HCEC 1CT (cell line): ENCODE results near the gene RTN1.

ENCODE experiments used
- DNase-seq: peaks from one replicate; pipeline ENCODE4 v3.0.0-alpha.2; 2017

Gene RTN1

GRCh38 chr14:59848671-59849070, 21.9 kb downstream of the RTN1 start:
- no peak for DNase-seq

- no peak for DNase-seq
These were observed 22.9 kb downstream of the RTN1 start for GRCh38 chr14:59847711-59848110.

GRCh38 chr14:59846595-59846994, 24.0 kb downstream of the RTN1 start:
- no peak for DNase-seq

DNA sequence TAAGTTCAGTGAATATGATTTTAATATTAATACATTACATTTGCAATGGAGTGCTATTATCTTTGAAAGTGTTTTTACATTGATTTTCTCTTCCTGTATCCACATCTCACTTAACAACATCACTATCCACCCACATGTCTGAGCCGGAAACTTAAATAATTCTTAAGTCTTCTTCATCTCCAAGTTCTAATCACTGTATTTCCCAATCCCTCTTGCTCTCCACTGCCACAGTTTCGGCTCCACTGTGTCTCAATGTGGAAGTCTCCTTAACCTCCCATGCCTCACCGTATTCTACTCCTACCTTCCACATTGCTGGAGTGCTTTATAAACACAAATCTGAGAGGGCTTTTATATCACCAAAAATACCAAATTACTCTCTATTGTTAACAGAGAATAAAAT, 25.3 kb downstream of the RTN1 start:
- no peak for DNase-seq

DNA sequence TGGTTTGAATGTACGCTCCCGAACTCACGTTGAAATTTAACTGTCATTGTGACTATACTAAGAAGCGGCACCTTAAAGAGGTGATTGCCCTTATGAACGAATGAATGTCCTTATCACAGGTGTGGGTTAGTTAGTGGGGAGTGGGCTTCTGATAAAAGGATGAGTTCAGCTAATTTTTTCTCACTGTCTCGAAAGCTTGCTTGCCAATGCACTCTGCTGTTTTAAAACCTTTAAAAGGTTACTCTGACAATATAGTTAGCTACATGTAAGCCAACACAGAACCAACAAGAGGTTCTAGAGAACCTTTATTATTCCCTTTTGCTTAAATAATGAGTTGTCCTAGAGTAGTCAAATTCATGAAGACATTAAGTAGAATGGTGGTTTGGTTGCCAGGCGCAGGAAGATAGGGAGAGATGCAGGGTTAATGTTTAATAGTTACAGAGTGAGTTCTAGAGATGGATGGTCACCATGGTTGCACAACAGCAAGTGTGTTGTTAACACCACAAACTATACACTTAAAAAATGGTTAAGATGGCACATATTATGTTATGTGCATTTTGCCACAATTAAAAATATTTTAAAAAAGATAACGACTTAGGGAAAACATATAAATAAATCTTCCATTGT, 26.3 kb downstream of the RTN1 start:
- DNase-seq = no peak

- DNase-seq = no peak
These were observed 34.5 kb downstream of the RTN1 start for GRCh38 chr14:59836116-59836515.

- DNase-seq = no peak
These were observed 37.8 kb downstream of the RTN1 start for GRCh38 chr14:59832653-59833294.

GRCh38 chr14:59831121-59831730, 39.4 kb downstream of the RTN1 start:
- no peak for DNase-seq

- DNase-seq = no peak
These were observed 40.2 kb downstream of the RTN1 start for GRCh38 chr14:59830338-59830734.

DNA sequence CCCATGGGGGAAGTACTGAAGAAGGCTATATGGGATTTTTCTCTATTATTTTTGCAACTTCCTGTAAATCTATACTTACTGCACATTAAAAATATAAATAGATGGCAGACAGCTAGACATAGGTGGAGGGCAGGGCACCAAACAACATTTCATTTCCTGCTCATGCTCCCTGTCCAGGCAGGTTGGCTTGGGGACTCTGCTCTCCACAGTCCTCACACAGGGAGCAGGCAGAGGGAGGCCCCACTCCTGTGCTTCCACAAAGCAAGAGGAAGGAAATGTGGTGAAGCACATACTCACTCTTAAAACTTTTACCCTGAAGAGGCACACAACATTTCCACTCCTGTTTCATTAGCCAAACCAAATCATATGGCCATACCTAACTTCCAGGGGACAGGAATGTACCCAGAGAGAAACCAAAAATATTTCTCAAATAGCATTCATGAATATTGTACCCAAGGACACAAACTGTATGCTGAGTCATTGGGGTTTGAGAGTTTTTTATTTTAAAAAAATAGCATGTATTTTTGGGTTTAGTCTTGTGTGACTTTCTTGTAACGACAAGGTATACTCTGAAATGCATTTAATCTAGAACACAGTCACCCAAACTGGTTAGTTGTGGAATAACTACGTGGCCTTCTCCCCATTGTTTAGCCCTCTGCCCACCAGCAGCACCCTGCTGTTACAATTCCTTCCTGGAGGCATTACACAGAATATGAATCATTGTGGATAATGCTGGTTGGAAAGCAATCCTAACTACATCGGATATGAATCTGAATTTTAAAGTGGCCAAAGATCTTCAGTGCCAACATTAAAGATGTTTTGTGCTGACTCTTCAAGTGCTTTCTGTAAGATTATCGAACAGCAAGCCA, 40.9 kb downstream of the RTN1 start:
- no peak for DNase-seq

GRCh38 chr14:59828276-59828675, 42.3 kb downstream of the RTN1 start:
- no peak for DNase-seq

DNA sequence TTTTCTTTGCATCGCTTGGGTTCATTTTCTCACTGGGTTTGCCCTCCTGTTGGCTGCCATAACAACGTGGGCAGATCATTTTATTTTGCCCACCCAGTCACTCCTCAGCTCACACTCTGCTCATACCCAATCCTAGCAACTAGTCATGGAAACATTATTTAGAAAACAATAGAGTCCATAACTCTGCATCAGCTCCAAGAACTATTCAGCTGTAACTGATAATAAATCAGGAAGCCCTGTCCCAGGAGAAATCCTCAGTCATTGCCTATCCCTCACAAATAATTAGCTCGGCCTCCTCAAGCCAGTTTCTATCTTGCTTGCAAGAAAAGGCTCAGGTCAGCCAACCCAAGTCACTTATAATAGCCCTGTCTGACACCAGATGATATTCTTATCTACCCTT, 43.2 kb downstream of the RTN1 start:
- DNase-seq = no peak

GRCh38 chr14:59826150-59826549, 44.4 kb downstream of the RTN1 start:
- DNase-seq = no peak

GRCh38 chr14:59823179-59823578, 47.4 kb downstream of the RTN1 start:
- no peak for DNase-seq

DNA sequence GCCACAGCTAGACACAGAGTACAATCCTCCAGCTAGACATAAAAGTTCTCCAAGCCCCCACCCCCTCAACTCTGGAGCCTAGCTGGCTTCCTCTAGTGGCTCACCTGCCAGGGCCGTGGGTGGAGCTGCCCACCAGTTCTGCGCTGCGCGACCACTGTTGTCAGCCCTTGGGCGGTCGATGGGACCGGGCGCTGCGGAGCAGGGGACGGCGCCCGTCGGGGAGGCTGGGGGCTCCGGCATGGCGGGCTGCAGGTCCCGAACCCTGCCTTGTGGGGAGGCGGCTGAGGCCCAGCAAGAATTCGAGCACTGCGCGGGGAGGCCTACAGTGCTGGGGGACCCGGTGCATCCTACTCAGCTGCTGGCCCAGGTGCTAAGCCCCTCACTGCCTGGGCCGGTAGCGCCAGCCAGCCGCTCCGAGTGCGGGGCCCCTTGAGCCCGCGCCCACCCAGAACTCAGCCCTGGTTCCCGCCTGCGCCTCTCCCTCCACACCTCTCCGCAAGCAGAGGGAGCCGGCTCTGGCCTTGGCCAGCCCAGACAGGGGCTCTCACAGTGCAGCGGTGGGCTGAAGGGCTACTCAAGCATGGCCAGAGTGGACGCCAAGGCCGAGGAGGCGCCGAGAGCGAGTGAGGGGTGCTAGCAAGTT, 51.0 kb downstream of the RTN1 start:
- DNase-seq = no peak

DNA sequence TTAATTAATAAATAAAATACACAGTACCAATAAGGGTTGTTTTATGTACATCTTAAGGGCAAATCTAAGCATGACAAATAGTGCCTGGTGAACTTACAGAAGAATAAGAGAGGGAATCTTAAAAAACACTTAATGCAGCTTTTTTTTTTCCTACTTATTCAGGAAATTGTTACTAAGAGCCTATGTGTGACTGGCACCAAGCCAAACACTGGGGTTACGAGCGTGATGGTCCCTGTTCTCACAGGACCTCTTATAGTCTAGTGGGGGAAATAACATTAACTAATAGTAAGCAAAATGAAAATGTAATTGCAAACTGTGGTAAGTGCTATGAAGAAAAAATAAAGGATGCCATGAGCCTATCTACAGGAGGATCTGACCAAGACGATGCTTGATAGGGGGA, 53.6 kb downstream of the RTN1 start:
- no peak for DNase-seq

DNA sequence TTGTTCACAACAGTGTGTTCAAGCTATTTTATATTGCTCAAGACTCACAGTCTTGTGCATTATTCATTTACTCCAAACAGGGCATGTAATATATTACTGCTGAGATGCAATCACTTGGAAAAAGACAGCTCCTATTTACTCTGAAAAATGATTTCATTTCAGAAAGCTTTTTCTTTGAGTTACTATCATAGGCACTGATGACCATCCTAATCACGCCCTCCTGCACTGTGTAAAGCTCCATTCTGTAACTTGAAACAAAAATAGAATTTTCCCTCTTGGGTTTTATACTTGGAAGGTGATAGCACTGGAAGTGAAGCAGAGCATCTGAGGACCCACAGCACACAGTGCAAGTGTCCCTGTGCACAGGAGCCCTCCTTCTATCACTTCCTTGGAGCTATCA, 55.6 kb downstream of the RTN1 start:
- no peak for DNase-seq

DNA sequence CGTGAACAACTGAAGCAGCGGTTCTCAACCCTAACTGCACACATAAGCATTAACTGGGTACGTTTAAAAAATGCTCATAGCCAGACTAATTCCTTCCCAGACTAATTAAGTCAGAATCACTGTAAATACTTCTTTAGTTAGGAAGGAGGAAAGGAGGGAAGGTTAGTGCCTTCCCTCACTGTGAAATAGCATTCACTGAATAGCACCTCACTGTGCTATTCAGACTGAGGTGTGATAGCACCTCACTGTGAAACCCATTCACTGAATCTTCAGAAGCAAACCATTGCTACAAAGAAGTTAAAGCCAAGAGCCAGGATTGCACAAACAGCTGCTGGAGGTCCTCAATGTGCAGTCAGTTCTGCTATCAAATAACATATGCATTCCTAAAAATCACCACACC, 58.8 kb downstream of the RTN1 start:
- no peak for DNase-seq

DNA sequence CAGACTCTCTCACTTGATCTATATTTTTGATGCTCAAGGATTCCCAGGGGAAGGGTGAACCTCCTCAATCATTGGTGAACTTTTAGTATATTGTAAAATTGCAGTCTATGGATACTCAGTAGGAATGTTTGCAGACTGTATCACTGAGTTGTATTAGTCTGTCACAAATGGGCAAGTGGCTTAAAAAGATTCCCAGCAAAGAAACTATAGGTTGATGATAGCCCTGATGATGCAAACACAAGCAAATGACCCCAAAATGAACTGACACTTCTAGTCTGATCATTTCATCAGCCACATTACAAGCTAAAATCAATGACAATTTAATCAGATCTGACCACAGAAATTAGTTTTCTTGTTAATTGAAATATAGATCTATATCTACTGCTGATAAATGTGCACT, 59.5 kb downstream of the RTN1 start:
- DNase-seq = no peak

DNA sequence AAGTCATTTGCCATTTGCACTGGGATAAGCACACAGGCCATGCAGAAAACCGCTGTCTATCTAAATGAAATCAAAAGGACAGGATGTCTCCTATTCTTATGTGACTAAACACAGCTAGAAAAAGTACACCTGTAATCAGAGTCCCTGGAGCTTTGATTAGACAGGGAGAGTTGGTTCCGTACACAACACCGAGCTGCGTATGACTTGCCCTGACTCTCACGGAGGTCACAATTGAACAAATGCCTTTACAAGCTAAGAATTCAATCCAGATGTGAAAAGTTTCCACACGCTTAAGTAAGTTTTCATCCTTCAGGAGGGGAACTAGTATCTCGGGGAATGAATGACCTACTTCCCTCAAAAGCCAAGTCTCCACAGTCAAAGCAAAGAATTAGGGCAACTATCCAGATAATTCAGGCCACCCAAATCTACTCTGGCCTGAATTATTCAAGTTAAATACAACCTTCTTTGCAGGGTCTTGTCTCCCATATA, 67.5 kb downstream of the RTN1 start:
- DNase-seq = no peak

GRCh38 chr14:59788176-59788575, 82.4 kb downstream of the RTN1 start:
- no peak for DNase-seq

DNA sequence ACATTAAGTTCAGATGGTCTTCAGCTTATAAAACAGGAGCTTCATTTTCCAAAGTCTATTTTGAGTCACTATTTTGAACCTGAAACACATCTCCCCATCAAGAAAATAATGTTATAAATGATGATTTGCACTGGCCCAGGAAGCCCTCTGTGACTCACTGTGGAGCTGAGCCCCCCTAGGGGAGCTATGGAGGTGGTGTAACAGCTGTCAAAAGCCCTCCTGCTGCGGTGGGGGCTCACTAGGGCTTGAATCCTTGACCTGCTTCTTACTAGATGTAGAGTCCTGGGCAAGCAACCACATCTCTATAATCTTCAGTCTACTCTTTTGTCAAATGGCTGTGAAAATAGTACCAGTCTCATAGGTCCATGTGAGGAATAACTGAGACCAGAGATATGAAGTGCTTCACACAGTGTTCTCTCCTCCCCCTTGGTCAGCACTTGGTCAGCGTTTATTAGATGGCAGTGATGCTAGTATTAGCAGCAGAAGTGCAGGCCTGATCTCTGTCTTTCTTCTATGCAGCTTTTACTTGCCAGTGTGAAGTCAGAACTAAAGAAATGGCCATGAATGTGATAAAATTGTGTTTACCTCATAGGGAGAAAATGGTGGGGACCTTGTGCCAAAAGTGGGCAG, 83.4 kb downstream of the RTN1 start:
- no peak for DNase-seq

DNA sequence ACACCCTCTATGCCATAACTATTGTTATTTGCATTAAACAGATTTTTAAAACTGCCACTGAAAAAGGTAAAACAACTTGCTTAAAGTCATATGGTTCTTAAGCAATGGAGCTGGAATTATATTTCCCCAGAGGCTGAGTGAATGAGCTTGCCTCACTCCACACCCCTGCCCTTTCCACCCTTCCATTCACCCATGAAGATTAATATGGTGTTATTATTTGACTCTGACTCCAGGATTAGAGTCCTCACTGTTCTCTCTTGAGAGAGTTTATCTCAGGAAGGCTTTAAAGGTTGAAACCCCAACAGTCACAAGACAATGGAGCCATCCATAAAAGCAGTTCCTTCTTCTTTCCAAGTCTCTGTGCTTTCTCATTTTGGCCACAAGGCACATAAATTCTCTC, 84.9 kb downstream of the RTN1 start:
- DNase-seq = no peak
